OCI-LY7 (cell line): ENCODE measurements around the gene ERN1. TPM values are rescaled to one million over a fixed set of nuclear protein-coding genes. Genes with fewer than 3 reads are reported as not detected.

Source experiments
- BruUV-seq: library from RNA; stranded (reverse); fragments of 400-500 nt; replicated peaks from 2 replicates; lab custom pipeline; 2021; lab: Mats Ljungman, UMichigan
- CTCF ChIA-PET: fragments of 300-600 bp; sonication (Branson Sonifier 250); formaldehyde crosslinking; loops from one replicate; lab custom pipeline; 2022; ENCODE audit warnings: antibody characterized with exemption; ENCODE audit not compliant: unreplicated experiment; lab: Charles Lee
- POLR2A ChIA-PET: fragments of 300-600 bp; sonication (Branson Sonifier 250); formaldehyde crosslinking; loops from one replicate; lab custom pipeline; 2022; ENCODE audit warnings: antibody characterized with exemption; lab: Charles Lee
- DNase-seq: peaks from one replicate; pipeline ENCODE4 v3.0.0-alpha.2; 2015; ENCODE audit warnings: low spot score
- H2AFZ ChIP-seq: fragments of 200-600 bp; sonication (generic), shearing (Covaris generic); 2 replicates; pipeline ENCODE4 v1.6.1; 2014; ENCODE audit warnings: mild to moderate bottlenecking, antibody characterized with exemption, low read length, moderate library complexity
- H3K27ac ChIP-seq: fragments of 200-600 bp; sonication (generic); 2 replicates; pipeline ENCODE4 v1.5.1; 2014; ENCODE audit warnings: mixed run types, low read depth, mild to moderate bottlenecking, moderate library complexity, low read length, inconsistent platforms; ENCODE audit not compliant: poor library complexity, severe bottlenecking
- H3K36me3 ChIP-seq: fragments of 200-600 bp; sonication (generic); 2 replicates; pipeline ENCODE4 v1.6.1; 2014; ENCODE audit warnings: mild to moderate bottlenecking, antibody characterized with exemption, low read length, moderate library complexity, mixed read lengths; ENCODE audit not compliant: insufficient read depth
- H3K4me1 ChIP-seq: fragments of 200-600 bp; sonication (generic); 2 replicates; pipeline ENCODE4 v1.5.1; 2014; ENCODE audit warnings: mild to moderate bottlenecking, low read length; ENCODE audit not compliant: insufficient read depth, poor library complexity, severe bottlenecking
- H3K4me2 ChIP-seq: fragments of 200-600 bp; sonication (generic); 2 replicates; pipeline ENCODE4 v1.6.1; 2014; ENCODE audit warnings: mild to moderate bottlenecking, low read length
- H3K4me3 ChIP-seq: fragments of 200-600 bp; sonication (generic); 2 replicates; pipeline ENCODE4 v1.5.1; 2014; ENCODE audit warnings: mild to moderate bottlenecking, low read depth, low read length; ENCODE audit not compliant: poor library complexity, severe bottlenecking
- H3K79me2 ChIP-seq: fragments of 200-600 bp; sonication (generic); 2 replicates; pipeline ENCODE4 v1.6.1; 2016; ENCODE audit warnings: low read depth, mild to moderate bottlenecking, low read length, moderate library complexity, mixed read lengths; ENCODE audit not compliant: insufficient read depth
- H3K9me2 ChIP-seq: fragments of 200-600 bp; sonication (generic); 2 replicates; pipeline ENCODE4 v1.6.1; 2016; ENCODE audit warnings: mild to moderate bottlenecking, low read length, mixed read lengths; ENCODE audit not compliant: insufficient read depth
- H3K9me3 ChIP-seq: fragments of 200-600 bp; sonication (generic); 2 replicates; pipeline ENCODE4 v1.6.1; 2014; ENCODE audit warnings: mild to moderate bottlenecking, mixed run types, low read length, mixed read lengths
- H4K20me1 ChIP-seq: fragments of 200-600 bp; sonication (generic); 2 replicates; pipeline ENCODE4 v1.6.1; 2014; ENCODE audit warnings: mild to moderate bottlenecking, antibody characterized with exemption, low read length, moderate library complexity, mixed read lengths; ENCODE audit not compliant: insufficient read depth
- CTCF ChIP-seq: fragments of 200-600 bp; sonication (generic); conservative IDR thresholded peaks from 2 replicates; pipeline ENCODE4 v1.5.1; 2014; ENCODE audit warnings: mild to moderate bottlenecking, antibody characterized with exemption, low read length, moderate library complexity, mixed read lengths
- EZH2phosphoT487 ChIP-seq: fragments of 200-600 bp; sonication (generic); IDR thresholded peaks from 2 replicates; pipeline ENCODE4 v1.6.1; 2018; ENCODE audit warnings: low read depth, borderline replicate concordance, mild to moderate bottlenecking, mixed run types, antibody characterized with exemption, low read length, moderate library complexity, mixed read lengths
- intact Hi-C: fragments of 100-400 bp; cut with micrococcal nuclease; formaldehyde crosslinking; loops from one replicate; pipeline ENCODE4 v1.10.0; 2022; ENCODE audit not compliant: unreplicated experiment
- total RNA-seq, 2 experiments: library from RNA; depleted of rRNA in 1 of 2; stranded (reverse); fragments of >200 nt in 1 of 2; shearing (Covaris generic) in 1 of 2; gene quantifications; 2 replicates each; pipeline ENCODE4 v1.2.3, GENCODE V29; 2014 to 2022

The ERN1 gene
- total RNA-seq, 2 experiments from 2014 or later, result 22.0 to 70.3 TPM

- no peak for DNase-seq
- Histone ChIP-seq H3K4me3 (no peak overlapping the region), H3K9me2 (no peaks in the 10 kb centered on the region), H3K27ac (no peak overlapping the region), H4K20me1 (no peaks in the 10 kb centered on the region), H3K4me2 (no peak overlapping the region), H2AFZ (no peak overlapping the region), H3K36me3 (0 out of 2 replicates have a peak, but pooled peaks cover 10% of the 10 kb centered on the region), H3K4me1 (no peaks in the 10 kb centered on the region), H3K9me3 (no peaks in the 10 kb centered on the region), H3K79me2 (no peaks in the 10 kb centered on the region)
- ChIA-PET CTCF (no interaction called here), POLR2A (no interaction called here)
- no TSS peak for BruUV-seq
- intact Hi-C loops, result no loop called here
- TF ChIP-seq CTCF (no peak), EZH2phosphoT487 (no peak)
Measured at GRCh38 chr17:64157669-64158180, 27.8 kb upstream of the ERN1 start.

- no peak overlapping the region for H2AFZ ChIP-seq
- ChIA-PET POLR2A (no interaction called here), CTCF (no interaction called here)
- BruUV-seq, result no TSS peak
- no peak overlapping the region for H3K27ac ChIP-seq
- H3K9me3 ChIP-seq, result no peaks in the 10 kb centered on the region
- no peak overlapping the region for H3K4me2 ChIP-seq
- H3K9me2 ChIP-seq, result no peaks in the 10 kb centered on the region
- TF ChIP-seq CTCF (no peak), EZH2phosphoT487 (no peak)
- peaks cover 6% of the 10 kb centered on the region for H3K4me1 ChIP-seq
- H3K4me3 ChIP-seq, result no peak overlapping the region
- no peaks in the 10 kb centered on the region for H3K79me2 ChIP-seq
- no peak for DNase-seq
- H4K20me1 ChIP-seq, result no peaks in the 10 kb centered on the region
- H3K36me3 ChIP-seq, result peaks cover 18% of the 10 kb centered on the region; the same call in 1 of the 2 replicates
- intact Hi-C loops, result no loop called here
Measured at GRCh38 chr17:64156670-64157069, 26.7 kb upstream of the ERN1 start.

- Histone ChIP-seq H3K9me2 (no peaks in the 10 kb centered on the region), H3K79me2 (no peaks in the 10 kb centered on the region), H3K27ac (no peak overlapping the region), H3K4me2 (no peak overlapping the region), H3K9me3 (no peaks in the 10 kb centered on the region), H4K20me1 (no peaks in the 10 kb centered on the region), H2AFZ (no peak overlapping the region), H3K4me3 (no peak overlapping the region), H3K36me3 (peaks cover 18% of the 10 kb centered on the region; the same call in 1 of the 2 replicates), H3K4me1 (peaks cover 6% of the 10 kb centered on the region)
- DNase-seq, result no peak
- POLR2A ChIA-PET, result no interaction called here
- intact Hi-C loops, result no loop called here
- BruUV-seq, result no TSS peak
- no peak for TF ChIP-seq CTCF
- CTCF ChIA-PET, result no interaction called here
Measured at GRCh38 chr17:64155751-64156544, 26.0 kb upstream of the ERN1 start.
